ENCODE data around the gene TIMM17B.

DNA sequence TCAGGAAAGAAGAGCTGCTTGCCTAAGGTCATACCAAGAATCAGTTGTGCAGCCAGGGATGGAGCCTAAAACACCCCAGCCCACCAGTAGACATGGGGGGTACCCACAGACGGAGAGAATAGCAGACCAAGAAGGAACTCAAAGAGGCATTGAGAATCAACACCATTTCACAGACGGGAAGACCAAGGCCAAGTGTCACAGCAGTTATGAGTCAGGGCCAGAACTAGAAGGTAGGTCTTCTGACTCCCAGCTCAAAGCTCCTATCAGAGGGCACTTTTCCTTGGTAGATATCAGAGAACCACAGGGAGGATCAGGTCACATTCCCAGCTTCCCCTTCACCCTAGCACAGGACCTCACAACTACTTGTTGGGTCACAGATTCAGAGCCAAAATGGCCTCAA lies 45.3 kb upstream of the TIMM17B start:
- TF ChIP-seq, protein P1, sequence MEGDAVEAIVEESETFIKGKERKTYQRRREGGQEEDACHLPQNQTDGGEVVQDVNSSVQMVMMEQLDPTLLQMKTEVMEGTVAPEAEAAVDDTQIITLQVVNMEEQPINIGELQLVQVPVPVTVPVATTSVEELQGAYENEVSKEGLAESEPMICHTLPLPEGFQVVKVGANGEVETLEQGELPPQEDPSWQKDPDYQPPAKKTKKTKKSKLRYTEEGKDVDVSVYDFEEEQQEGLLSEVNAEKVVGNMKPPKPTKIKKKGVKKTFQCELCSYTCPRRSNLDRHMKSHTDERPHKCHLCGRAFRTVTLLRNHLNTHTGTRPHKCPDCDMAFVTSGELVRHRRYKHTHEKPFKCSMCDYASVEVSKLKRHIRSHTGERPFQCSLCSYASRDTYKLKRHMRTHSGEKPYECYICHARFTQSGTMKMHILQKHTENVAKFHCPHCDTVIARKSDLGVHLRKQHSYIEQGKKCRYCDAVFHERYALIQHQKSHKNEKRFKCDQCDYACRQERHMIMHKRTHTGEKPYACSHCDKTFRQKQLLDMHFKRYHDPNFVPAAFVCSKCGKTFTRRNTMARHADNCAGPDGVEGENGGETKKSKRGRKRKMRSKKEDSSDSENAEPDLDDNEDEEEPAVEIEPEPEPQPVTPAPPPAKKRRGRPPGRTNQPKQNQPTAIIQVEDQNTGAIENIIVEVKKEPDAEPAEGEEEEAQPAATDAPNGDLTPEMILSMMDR (IDR thresholded peaks at IDR 0.05), result no peak
- no peak for TF ChIP-seq POLR2A (IDR thresholded peaks at IDR 0.05)
